Measurements from ENCODE around the gene CSNK1G1. TPM values are rescaled to one million over a fixed set of nuclear protein-coding genes. Genes with fewer than 3 reads are reported as not detected.
A peak's percentile ranks its signal among the peaks of the same experiment; 100 is the strongest.

CSNK1G1 gene
- total RNA-seq, 1 experiment from 2014 or later, result 15.0 TPM

GRCh38 chr15:64156652-64157331, 199.2 kb downstream of the CSNK1G1 start:
- no peak for DNase-seq (ENCODE audit: low read depth)

- no peak for DNase-seq (ENCODE audit: low read depth)
Measured at GRCh38 chr15:64155802-64156651, 199.9 kb downstream of the CSNK1G1 start.

- DNase-seq (ENCODE audit: low read depth), result peak; percentile 80
Measured at GRCh38 chr15:64153480-64154367, 202.2 kb downstream of the CSNK1G1 start.

DNA sequence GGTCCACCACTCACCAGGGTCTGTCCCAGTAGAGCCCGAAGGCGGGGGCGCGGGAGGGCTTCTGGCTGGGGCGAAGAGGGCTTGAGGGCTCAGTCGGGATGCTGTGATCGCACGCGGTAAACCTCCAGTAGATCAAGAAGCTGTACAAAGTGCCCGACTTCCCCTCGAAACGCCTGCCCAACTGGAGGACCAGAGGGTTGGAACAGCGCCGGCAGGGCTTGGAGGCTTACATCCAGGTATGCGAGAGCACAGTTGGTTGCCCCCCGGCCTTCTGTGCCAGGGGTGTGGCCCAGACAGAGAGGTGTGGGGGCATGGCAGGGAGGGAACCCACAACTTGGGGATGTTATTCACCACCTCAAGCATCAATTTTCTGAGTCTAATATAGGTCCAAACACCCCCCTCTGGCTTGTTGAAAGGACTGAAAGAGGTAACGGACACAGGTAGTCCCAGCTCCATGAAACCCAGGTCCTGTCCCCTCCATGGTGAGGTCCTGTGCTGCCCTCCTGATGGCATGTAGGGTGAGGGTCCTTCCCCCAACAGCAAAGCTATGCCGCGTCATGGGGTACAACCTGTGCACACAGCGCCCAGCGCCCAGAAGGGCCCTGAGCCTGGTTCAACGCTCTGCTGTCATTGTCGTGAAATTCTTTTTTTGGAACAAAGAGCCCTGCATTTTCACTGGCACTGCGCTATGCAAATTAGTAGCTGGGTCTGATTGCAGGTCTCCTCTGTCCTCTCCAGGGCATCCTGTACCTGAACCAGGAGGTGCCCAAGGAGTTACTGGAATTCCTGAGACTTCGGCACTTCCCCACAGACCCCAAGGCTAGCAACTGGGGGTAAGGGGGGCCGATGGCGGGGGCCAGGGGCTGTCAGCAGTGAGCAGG, 203.2 kb downstream of the CSNK1G1 start:
- no peak for DNase-seq (ENCODE audit: low read depth)

DNA sequence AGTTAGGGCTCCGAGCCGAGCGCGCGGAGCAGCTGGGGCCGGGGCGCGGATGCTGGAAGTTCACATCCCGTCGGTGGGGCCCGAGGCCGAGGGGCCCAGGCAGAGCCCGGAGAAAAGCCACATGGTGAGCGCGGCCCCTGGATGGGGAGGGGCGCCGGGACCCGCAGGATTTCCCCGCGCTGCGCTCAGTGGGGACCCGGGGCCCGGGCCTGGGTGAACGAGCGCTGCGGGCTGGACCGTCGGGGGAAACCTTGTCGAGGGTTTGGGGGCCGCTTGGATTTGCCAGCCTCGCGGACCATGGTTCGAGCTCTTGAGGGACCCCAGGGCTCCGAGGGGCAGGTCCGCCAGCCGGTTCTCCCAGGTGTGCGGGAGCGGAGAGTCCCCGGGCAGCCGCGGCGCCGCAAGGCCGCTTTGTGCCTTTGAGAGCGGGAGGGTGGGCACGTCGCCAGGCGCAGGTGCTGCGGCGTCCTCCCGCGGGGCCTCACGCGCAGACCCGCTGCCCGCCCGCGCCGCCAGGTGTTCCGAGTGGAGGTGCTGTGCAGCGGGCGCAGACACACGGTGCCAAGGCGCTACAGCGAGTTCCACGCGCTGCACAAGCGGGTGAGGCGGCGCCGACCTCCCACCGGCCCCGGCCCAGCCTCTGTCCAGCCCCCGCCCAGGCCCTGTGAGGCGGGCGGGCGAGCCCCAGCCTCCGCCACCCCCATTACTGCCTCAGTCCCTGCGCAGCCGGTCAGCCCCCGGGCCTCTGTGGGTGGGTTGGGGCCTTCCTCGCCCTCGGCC, 204.1 kb downstream of the CSNK1G1 start, which contains the start of gene SNX22:
TSS of gene SNX22 (plus strand) at position 5 of the 780 bp plus-strand sequence. CDS start at position 50, 45 bp downstream.
- DNase-seq (ENCODE audit: low read depth), result no peak

- no peak for DNase-seq (ENCODE audit: low read depth)
Measured at GRCh38 chr15:64149893-64150578, 205.9 kb downstream of the CSNK1G1 start.

- peak; percentile 49 for DNase-seq (ENCODE audit: low read depth)
Measured at GRCh38 chr15:64149424-64149823, 206.5 kb downstream of the CSNK1G1 start.

DNA sequence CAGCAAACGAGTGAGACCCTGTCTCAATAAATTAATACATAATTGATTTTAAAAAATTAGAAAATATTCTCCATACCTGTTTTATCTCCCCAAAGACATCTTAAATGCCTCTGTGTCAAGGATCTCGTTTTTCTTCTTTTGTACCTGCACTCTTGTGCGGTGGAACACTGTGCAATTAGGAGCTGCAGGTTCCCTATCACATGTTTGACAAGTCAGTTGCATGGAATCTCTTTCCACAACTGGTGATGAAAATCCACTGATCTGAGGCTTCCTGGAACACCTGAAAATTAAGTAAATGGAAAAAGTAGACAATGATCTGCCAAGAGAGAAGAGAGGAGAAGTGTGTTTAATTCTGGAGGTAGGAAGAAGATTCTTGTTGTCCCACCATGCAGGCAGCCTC, 207.4 kb downstream of the CSNK1G1 start:
- DNase-seq (ENCODE audit: low read depth), result no peak

DNA sequence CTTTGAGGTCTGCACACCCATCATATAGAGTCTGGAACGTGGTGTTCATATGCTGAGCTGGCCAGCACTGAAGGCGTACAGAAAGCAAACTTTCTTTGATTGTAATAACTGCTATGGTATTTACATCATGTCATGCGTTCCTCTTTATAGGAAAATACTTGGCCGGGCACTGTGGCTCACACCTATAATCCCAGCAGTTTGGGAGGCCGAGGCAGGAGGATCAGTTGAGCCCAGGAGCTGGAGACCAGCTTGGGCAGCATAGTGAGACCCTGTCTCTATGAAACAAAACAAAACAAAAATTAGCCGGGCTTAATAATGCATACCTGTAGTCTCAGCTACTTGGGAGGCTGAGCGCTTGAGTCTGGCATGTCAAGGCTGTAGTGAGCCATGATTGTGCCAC, 207.8 kb downstream of the CSNK1G1 start:
- DNase-seq (ENCODE audit: low read depth), result no peak

GRCh38 chr15:64146885-64147681, 208.9 kb downstream of the CSNK1G1 start:
- DNase-seq (ENCODE audit: low read depth), result no peak

GRCh38 chr15:64146520-64146884, 209.5 kb downstream of the CSNK1G1 start:
- DNase-seq (ENCODE audit: low read depth), result no peak

DNA sequence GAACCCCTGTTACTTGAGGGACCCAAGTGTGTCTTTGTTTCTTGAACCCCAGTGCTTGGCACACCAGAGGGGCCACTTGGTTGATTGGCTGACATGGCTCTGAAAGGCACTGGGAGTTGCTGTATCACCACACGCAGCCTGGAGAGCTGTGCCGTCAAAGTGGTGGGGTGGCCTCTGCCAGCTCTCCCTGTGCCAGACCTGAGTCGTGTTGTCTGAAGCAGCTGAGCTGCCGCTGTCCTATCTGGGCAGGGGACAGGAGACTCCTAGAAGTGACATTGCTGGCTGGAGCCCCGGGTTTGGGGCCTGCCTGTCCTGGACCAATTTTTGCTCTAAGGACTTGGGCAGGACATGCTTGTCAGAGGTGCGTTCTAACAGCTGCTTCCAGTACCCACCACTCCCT, 209.9 kb downstream of the CSNK1G1 start:
- DNase-seq (ENCODE audit: low read depth), result no peak

DNA sequence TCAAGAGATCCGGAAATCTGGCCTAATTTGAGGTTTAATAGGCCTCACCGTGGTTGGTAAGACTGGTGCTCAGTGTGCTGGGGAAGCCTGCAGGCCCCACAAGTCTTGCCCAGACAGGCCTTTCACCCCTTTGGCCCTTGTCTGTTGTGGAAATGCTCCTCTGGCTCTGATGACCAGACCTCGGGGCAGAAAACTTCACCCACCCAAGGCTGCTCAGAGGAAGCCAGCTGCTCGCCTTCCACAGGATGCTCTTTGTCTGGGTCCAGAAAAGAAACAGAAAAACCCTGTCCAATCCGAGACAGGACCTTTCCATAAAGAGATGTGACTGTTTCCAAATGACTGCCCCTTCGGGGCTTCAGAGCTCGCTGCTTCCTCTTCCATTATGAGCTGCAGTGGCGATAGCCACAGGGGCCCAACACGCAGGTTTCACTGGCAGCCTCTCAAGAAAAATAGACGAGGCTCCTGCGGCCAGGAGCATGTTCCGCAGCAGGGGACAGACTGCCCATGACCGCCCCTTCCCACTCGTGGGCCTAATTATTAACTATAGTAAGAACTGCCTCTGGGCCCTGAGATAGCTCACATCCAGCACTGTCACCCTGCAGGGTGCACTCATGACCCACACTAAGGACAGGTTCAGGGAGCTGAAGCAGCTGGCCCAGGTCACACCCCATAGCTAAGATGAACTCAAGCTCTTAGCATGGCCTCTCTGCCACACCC, 211.2 kb downstream of the CSNK1G1 start:
- no peak for DNase-seq (ENCODE audit: low read depth)

DNA sequence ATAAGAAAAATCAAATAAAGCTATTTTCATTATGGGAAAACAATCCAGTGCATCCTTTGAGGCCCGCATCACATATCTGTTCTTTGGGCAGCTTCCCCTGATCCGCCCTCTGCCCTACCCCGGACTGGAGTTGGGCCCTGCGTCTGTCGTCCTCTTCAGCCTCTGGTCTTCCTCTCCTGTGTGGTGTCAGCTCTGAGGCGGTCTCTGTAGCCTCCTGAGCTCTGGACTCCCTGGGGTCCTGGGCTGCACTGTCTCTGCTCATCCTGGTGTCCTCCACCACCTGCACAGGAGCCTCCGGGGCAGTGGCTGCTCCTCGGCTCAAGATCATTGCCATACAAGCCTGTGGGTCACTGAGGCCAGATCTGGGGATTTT, 211.8 kb downstream of the CSNK1G1 start:
- DNase-seq (ENCODE audit: low read depth), result no peak

GRCh38 chr15:64143276-64143675, 212.7 kb downstream of the CSNK1G1 start:
- DNase-seq (ENCODE audit: low read depth), result no peak

- no peak for DNase-seq (ENCODE audit: low read depth)
Measured at GRCh38 chr15:64141798-64142512, 214.0 kb downstream of the CSNK1G1 start.

DNA sequence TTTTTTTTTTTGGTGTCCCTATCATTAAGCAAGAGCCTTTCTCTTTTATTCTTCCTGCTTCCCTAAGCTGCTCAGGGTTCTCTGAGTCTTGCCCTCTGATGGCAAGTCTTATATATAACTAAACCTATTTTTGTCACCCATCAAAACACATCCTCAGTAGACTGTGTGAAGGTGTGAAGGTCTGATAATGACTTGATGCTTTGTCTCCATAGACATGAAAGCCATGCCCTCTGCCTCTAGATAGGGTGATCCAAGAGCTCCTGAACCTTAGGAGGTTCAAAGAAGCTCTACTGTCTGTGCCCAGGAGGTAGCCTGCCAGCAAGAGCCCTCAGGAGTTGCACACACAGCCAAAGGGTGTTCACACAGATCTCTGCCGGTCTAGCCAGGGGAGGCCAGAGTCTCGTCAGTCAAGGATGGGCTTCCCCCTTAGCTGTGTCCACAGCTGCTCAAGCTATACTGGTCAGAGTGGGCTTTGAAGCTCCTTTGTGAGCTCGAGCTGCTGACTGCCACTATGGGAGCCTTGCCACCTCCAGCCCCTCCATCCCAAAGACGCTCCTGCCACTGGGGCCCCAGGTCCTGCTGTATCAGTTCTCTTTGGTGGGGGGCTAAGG, 217.5 kb downstream of the CSNK1G1 start:
- no peak for DNase-seq (ENCODE audit: low read depth)
